CD8-positive, alpha-beta memory T cell (primary cell): ENCODE measurements around the gene NECTIN1. TPM values are rescaled to one million over a fixed set of nuclear protein-coding genes. Genes with fewer than 3 reads are reported as not detected.
A peak's percentile ranks its signal among the peaks of the same experiment; 100 is the strongest.

Experiments
- CTCF ChIA-PET: fragments of 350-600 bp; sonication (Branson Sonifier 250); formaldehyde crosslinking; loops from one replicate; lab custom pipeline; 2021; ENCODE audit warnings: antibody characterized with exemption; lab: Charles Lee
- POLR2A ChIA-PET: fragments of 350-600 bp; sonication (Branson Sonifier 250); formaldehyde crosslinking; loops from one replicate; lab custom pipeline; 2021; ENCODE audit warnings: antibody characterized with exemption; lab: Charles Lee
- DNase-seq, 5 donors: peaks; one replicate each; pipeline versions ENCODE4 v3.0.0 to v3.0.0-alpha.2; 2020 to 2022; ENCODE audit warnings: mixed read lengths in 1 of 5
- H3K27ac ChIP-seq: one replicate; pipeline ENCODE4 v1.7.0; 2013; ENCODE audit warnings: low read depth, mild to moderate bottlenecking, low read length, moderate library complexity
- H3K27me3 ChIP-seq: 2 replicates; pipeline ENCODE4 v1.7.0; 2013; ENCODE audit warnings: low read length, mild to moderate bottlenecking; ENCODE audit not compliant: insufficient read depth, poor library complexity, severe bottlenecking
- H3K36me3 ChIP-seq: 2 replicates; pipeline ENCODE4 v1.7.0; 2013; ENCODE audit warnings: mild to moderate bottlenecking, low read length, moderate library complexity; ENCODE audit not compliant: insufficient read depth
- H3K4me1 ChIP-seq: 2 replicates; pipeline ENCODE4 v1.7.0; 2013; ENCODE audit warnings: mild to moderate bottlenecking, low read length, moderate library complexity; ENCODE audit not compliant: insufficient read depth
- H3K4me3 ChIP-seq: 2 replicates; pipeline ENCODE4 v1.7.0; 2013; ENCODE audit warnings: mild to moderate bottlenecking, low read length
- H3K9me3 ChIP-seq: 2 replicates; pipeline ENCODE4 v1.7.0; 2013; ENCODE audit warnings: mild to moderate bottlenecking, low read length
- H3K27ac Mint-ChIP-seq, 8 donors: one replicate each; pipeline ENCODE4 v1.8.0; 2020 to 2021; ENCODE audit warnings: mixed read lengths in 8 of 8, mild to moderate bottlenecking in 6 of 8, inconsistent platforms in 3 of 8, moderate library complexity in 3 of 8
- H3K27me3 Mint-ChIP-seq, 2 donors: one replicate each; pipeline ENCODE4 v1.8.0; 2020 to 2021; ENCODE audit warnings: mixed read lengths in 2 of 2, mild to moderate bottlenecking in 1 of 2, moderate library complexity in 1 of 2
- H3K36me3 Mint-ChIP-seq, 3 donors: one replicate each; pipeline ENCODE4 v1.8.0; 2020 to 2021; ENCODE audit warnings: mixed read lengths in 3 of 3, inconsistent platforms in 1 of 3, mild to moderate bottlenecking in 1 of 3
- H3K4me1 Mint-ChIP-seq, 3 donors: one replicate each; pipeline ENCODE4 v1.8.0; 2020 to 2021; ENCODE audit warnings: mixed read lengths in 3 of 3, inconsistent platforms in 1 of 3, mild to moderate bottlenecking in 1 of 3
- H3K4me3 Mint-ChIP-seq, 7 donors: one replicate each; pipeline ENCODE4 v1.8.0; 2020 to 2021; ENCODE audit warnings: mixed read lengths in 7 of 7, mild to moderate bottlenecking in 6 of 7, moderate library complexity in 4 of 7, inconsistent platforms in 2 of 7
- H3K9me3 Mint-ChIP-seq, 5 donors: one replicate each; pipeline ENCODE4 v1.8.0; 2020 to 2022; ENCODE audit warnings: mixed read lengths in 5 of 5, mild to moderate bottlenecking in 3 of 5, moderate library complexity in 2 of 5, inconsistent platforms in 1 of 5
- polyA plus RNA-seq: library from polyadenylated mRNA; unstranded; fragments of 300-500 nt; fragmentation: Illumina TruSeq; gene quantifications from one replicate; pipeline ENCODE4 v1.2.3, GENCODE V29; 2021
- total RNA-seq, 2 experiments: library from RNA; stranded (reverse); gene quantifications; one replicate each; pipeline ENCODE4 v1.2.3, GENCODE V29; 2021

NECTIN1 gene
- 1 to 10 TPM; 3.0 to 3.8 TPM for total RNA-seq
- 0.35 TPM for polyA plus RNA-seq

GRCh38 chr11:119728651-119729580, at the start of gene NECTIN1:
Gene NECTIN1 (minus strand): TSS chr11:119729200. CDS start chr11:119728553, 647 bp downstream.
- H3K4me3 ChIP-seq: peak within 1 kb of the TSS; percentile 67
- DNase-seq: peak; percentile 73 to 86 (median 80)
- peaks cover 17% of the 10 kb centered on the region for H3K27me3 ChIP-seq
- H3K27me3 Mint-ChIP-seq: peaks cover 22 to 34% of the 10 kb centered on the region in 2 donors
- H3K9me3 Mint-ChIP-seq: no peaks in the 10 kb centered on the region
- no peaks in the 10 kb centered on the region for H3K9me3 ChIP-seq
- peak within 1 kb of the TSS; percentile 24 for H3K27ac ChIP-seq
- H3K4me3 Mint-ChIP-seq: peak within 1 kb of the TSS; percentile 91 to 97 (median 94)
- no peaks in the 10 kb centered on the region for H3K36me3 ChIP-seq
- H3K4me1 ChIP-seq: peaks cover 21% of the 10 kb centered on the region
- peak within 1 kb of the TSS; percentile 78 to 94 (median 88) for H3K27ac Mint-ChIP-seq
- POLR2A ChIA-PET: interaction anchor here (0.7 kb wide), 1 partner anchor 15 kb away, joined by 3 read pairs; no protein-coding TSS in a partner anchor
- peaks cover 12 to 25% (median 12%) of the 10 kb centered on the region in 3 donors for H3K4me1 Mint-ChIP-seq
- peaks cover 0 to 2% (median 0%) of the 10 kb centered on the region in 3 donors for H3K36me3 Mint-ChIP-seq
- CTCF ChIA-PET: interaction anchor here (0.8 to 1.7 kb wide), 34 partner anchors 7 to 390 kb away, joined by 3 to 18 read pairs (median 5); no protein-coding TSS in a partner anchor

- ChIA-PET CTCF (no interaction called here), POLR2A (no interaction called here)
- Mint-ChIP-seq H3K27ac (no peak overlapping the region), H3K9me3 (peaks cover 0 to 2% (median 0%) of the 10 kb centered on the region in 5 donors), H3K36me3 (no peaks in the 10 kb centered on the region), H3K4me1 (no peaks in the 10 kb centered on the region), H3K4me3 (no peak overlapping the region), H3K27me3 (peaks cover 7 to 27% of the 10 kb centered on the region in 2 donors)
- H3K4me1 ChIP-seq: no peaks in the 10 kb centered on the region
- H3K4me3 ChIP-seq: no peak overlapping the region
- no peaks in the 10 kb centered on the region for H3K9me3 ChIP-seq
- no peak overlapping the region for H3K27ac ChIP-seq
- peak in 1 of 5 donors; percentile 33 for DNase-seq
- H3K27me3 ChIP-seq: no peaks in the 10 kb centered on the region
- H3K36me3 ChIP-seq: no peaks in the 10 kb centered on the region
Observed at GRCh38 chr11:119778391-119779194, 49.6 kb upstream of the NECTIN1 start.

- no peaks in the 10 kb centered on the region for H3K4me1 Mint-ChIP-seq
- H3K27ac Mint-ChIP-seq: no peak overlapping the region
- H3K27me3 Mint-ChIP-seq: peaks cover 7 to 28% of the 10 kb centered on the region in 2 donors
- POLR2A ChIA-PET: no interaction called here
- peak in 1 of 5 donors; percentile 14 for DNase-seq
- Histone ChIP-seq H3K27me3 (no peaks in the 10 kb centered on the region), H3K36me3 (no peaks in the 10 kb centered on the region), H3K27ac (no peak overlapping the region), H3K4me1 (no peaks in the 10 kb centered on the region), H3K9me3 (no peaks in the 10 kb centered on the region), H3K4me3 (no peak overlapping the region)
- no peaks in the 10 kb centered on the region for H3K36me3 Mint-ChIP-seq
- peaks cover 0 to 2% (median 0%) of the 10 kb centered on the region in 5 donors for H3K9me3 Mint-ChIP-seq
- H3K4me3 Mint-ChIP-seq: no peak overlapping the region
- CTCF ChIA-PET: no interaction called here
Observed at GRCh38 chr11:119777940-119778339, 48.9 kb upstream of the NECTIN1 start.

- Mint-ChIP-seq H3K36me3 (no peaks in the 10 kb centered on the region), H3K4me3 (no peak overlapping the region), H3K9me3 (peaks cover 0 to 3% (median 0%) of the 10 kb centered on the region in 5 donors), H3K27me3 (peaks cover 6 to 20% of the 10 kb centered on the region in 2 donors), H3K4me1 (no peaks in the 10 kb centered on the region), H3K27ac (no peak overlapping the region)
- DNase-seq: no peak
- ChIA-PET POLR2A (no interaction called here), CTCF (no interaction called here)
- Histone ChIP-seq H3K4me3 (no peak overlapping the region), H3K9me3 (no peaks in the 10 kb centered on the region), H3K27me3 (no peaks in the 10 kb centered on the region), H3K27ac (no peak overlapping the region), H3K36me3 (no peaks in the 10 kb centered on the region), H3K4me1 (no peaks in the 10 kb centered on the region)
Observed at GRCh38 chr11:119776651-119777050, 47.7 kb upstream of the NECTIN1 start.

- H3K27ac ChIP-seq: no peak overlapping the region
- H3K4me1 ChIP-seq: no peaks in the 10 kb centered on the region
- H3K27me3 Mint-ChIP-seq: peaks cover 10 to 25% of the 10 kb centered on the region in 2 donors
- ChIA-PET CTCF (no interaction called here), POLR2A (no interaction called here)
- peak in 1 of 5 donors; percentile 33 for DNase-seq
- H3K4me1 Mint-ChIP-seq: no peaks in the 10 kb centered on the region
- no peaks in the 10 kb centered on the region for H3K27me3 ChIP-seq
- H3K36me3 Mint-ChIP-seq: no peaks in the 10 kb centered on the region
- peaks cover 0 to 3% (median 0%) of the 10 kb centered on the region in 5 donors for H3K9me3 Mint-ChIP-seq
- no peaks in the 10 kb centered on the region for H3K36me3 ChIP-seq
- H3K27ac Mint-ChIP-seq: no peak overlapping the region
- no peak overlapping the region for H3K4me3 Mint-ChIP-seq
- no peaks in the 10 kb centered on the region for H3K9me3 ChIP-seq
- no peak overlapping the region for H3K4me3 ChIP-seq
Observed at GRCh38 chr11:119776031-119776636, 47.1 kb upstream of the NECTIN1 start.

- no peak overlapping the region for H3K27ac Mint-ChIP-seq
- H3K9me3 Mint-ChIP-seq: peaks cover 0 to 3% (median 0%) of the 10 kb centered on the region in 5 donors
- H3K27ac ChIP-seq: no peak overlapping the region
- no peak for DNase-seq
- H3K27me3 ChIP-seq: no peaks in the 10 kb centered on the region
- H3K9me3 ChIP-seq: no peaks in the 10 kb centered on the region
- CTCF ChIA-PET: no interaction called here
- no peaks in the 10 kb centered on the region for H3K36me3 Mint-ChIP-seq
- no peak overlapping the region for H3K4me3 ChIP-seq
- H3K27me3 Mint-ChIP-seq: peaks cover 14 to 39% of the 10 kb centered on the region in 2 donors
- POLR2A ChIA-PET: no interaction called here
- H3K4me1 ChIP-seq: no peaks in the 10 kb centered on the region
- H3K4me1 Mint-ChIP-seq: no peaks in the 10 kb centered on the region
- no peaks in the 10 kb centered on the region for H3K36me3 ChIP-seq
- H3K4me3 Mint-ChIP-seq: no peak overlapping the region
Observed at GRCh38 chr11:119774172-119774763, 45.3 kb upstream of the NECTIN1 start.

- Histone ChIP-seq H3K9me3 (no peaks in the 10 kb centered on the region), H3K4me1 (no peaks in the 10 kb centered on the region), H3K4me3 (no peak overlapping the region), H3K27me3 (no peaks in the 10 kb centered on the region), H3K27ac (no peak overlapping the region), H3K36me3 (no peaks in the 10 kb centered on the region)
- POLR2A ChIA-PET: no interaction called here
- Mint-ChIP-seq H3K36me3 (no peaks in the 10 kb centered on the region), H3K4me1 (no peaks in the 10 kb centered on the region), H3K9me3 (peaks cover 0 to 6% (median 3%) of the 10 kb centered on the region in 5 donors), H3K27ac (no peak overlapping the region), H3K4me3 (no peak overlapping the region), H3K27me3 (peaks cover 19 to 44% of the 10 kb centered on the region in 2 donors)
- CTCF ChIA-PET: no interaction called here
- DNase-seq: peak in 1 of 5 donors; percentile 29
Observed at GRCh38 chr11:119772641-119773415, 43.8 kb upstream of the NECTIN1 start.
